Mammary epithelial cell (primary cell): ENCODE results near the gene DDX6.

Source experiments
- CTCF ChIP-seq, 2 donors: IDR thresholded peaks in 1 of 2; conservative IDR thresholded peaks in 1 of 2; 2 replicates each; pipeline ENCODE4 v1.5.1; 2011 to 2012; ENCODE audit warnings: inconsistent platforms in 2 of 2, low read length in 2 of 2, mild to moderate bottlenecking in 2 of 2, control low read depth in 1 of 2, low read depth in 1 of 2; ENCODE audit not compliant: insufficient read depth in 1 of 2; ENCODE audit errors: extremely low read depth in 1 of 2
- EZH2 ChIP-seq: IDR thresholded peaks from 2 replicates; pipeline ENCODE4 v1.6.1; 2012; ENCODE audit warnings: low read length, inconsistent platforms, borderline replicate concordance

- TF ChIP-seq CTCF (conservative IDR thresholded peaks at IDR 0.05 in 1 of 2, IDR thresholded peaks at IDR 0.05 in 1 of 2; ENCODE audit: extremely low read depth in 1 of 2, insufficient read depth in 1 of 2, low read depth in 1 of 2, low read length in 2 of 2) (no peak), EZH2 (no peak)
These were observed 17.1 kb upstream of the DDX6 start for GRCh38 chr11:118807800-118808778.
